Daoy (cell line): Measurements from ENCODE around the gene ATF5. TPM values are rescaled to one million over a fixed set of nuclear protein-coding genes. Genes with fewer than 3 reads are reported as not detected.

Experiments
- DNase-seq: peaks from one replicate; pipeline ENCODE4 v3.0.0-alpha.2; 2015; ENCODE audit warnings: low read depth
- total RNA-seq: library from RNA; depleted of rRNA; stranded (reverse); fragments of >200 nt; shearing (Covaris generic); gene quantifications from 2 replicates; pipeline ENCODE4 v1.2.3, GENCODE V29; 2014; rRNA removed

ATF5 gene, protein sequence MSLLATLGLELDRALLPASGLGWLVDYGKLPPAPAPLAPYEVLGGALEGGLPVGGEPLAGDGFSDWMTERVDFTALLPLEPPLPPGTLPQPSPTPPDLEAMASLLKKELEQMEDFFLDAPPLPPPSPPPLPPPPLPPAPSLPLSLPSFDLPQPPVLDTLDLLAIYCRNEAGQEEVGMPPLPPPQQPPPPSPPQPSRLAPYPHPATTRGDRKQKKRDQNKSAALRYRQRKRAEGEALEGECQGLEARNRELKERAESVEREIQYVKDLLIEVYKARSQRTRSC
- total RNA-seq, result 8.9 and 17.4 TPM in 2 replicates

DNA sequence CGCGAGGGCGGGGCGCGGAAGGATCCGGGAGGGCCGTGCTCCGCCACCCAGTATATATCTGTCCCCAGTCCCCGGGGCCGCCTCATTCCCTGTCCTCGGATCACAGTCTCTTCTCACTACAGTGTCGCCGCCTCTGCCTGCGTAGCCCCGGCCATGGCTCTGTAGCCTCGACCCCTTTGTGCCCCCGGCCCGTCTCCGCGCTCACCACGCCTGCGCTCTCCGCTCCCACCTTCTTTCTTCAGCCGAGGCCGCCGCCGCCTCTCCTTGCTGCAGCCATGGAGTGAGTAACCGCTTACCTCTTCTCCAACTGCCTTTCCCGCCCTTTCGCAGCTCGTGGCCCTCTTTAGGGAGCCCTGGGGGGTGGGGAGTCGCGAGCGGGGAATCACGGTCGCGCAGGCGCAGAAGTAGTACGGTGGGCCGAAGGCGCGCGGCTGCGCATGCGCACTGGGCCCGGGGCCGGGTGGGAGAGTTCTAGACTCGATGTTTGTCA lies at the start of gene ATF5, which contains the start of gene NUP62:
Gene ATF5, plus strand, starts transcription at position 85 of the 490 bp plus-strand sequence. CDS start 1,646 bp downstream, outside the sequence.
Gene NUP62, minus strand, starts transcription at position 384 of the 490 bp plus-strand sequence. CDS start 19,697 bp downstream, outside the sequence.
- peak; percentile 95 for DNase-seq

DNA sequence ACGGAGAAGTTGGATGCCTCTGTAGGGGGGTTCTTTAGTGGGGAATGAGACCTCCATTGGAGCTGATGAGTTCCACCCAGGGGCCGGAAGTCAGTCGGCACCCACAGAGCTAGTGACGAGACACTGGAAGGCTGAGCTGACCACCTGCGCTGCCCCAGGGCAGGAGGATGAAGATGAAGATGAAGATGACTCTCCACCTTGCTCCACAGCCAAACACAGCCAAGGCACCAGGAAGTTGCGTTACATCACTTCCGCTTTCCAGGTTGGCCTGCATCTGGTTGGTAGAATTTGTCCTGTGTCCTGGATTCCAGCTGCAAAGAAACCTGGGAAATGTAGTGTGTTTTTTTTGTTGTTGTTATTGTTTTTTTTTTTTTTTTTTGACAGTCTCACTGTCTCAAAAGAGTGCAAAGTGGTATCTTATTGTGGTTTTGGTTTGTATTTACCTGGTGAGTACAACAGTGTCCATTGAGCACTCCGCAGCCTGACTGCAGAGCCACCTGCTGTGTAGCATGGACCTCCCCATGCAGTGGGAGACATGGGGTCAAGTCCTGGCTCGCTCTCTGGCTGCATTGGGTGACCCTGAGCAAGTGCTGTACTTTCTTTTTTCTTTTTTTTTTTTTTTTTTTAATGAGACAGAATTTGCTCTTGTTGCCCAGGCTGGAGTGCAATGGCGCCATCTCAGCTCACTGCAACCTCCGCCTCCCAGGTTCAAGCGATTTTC lies 49.6 kb upstream of the ATF5 start:
- no peak for DNase-seq

DNA sequence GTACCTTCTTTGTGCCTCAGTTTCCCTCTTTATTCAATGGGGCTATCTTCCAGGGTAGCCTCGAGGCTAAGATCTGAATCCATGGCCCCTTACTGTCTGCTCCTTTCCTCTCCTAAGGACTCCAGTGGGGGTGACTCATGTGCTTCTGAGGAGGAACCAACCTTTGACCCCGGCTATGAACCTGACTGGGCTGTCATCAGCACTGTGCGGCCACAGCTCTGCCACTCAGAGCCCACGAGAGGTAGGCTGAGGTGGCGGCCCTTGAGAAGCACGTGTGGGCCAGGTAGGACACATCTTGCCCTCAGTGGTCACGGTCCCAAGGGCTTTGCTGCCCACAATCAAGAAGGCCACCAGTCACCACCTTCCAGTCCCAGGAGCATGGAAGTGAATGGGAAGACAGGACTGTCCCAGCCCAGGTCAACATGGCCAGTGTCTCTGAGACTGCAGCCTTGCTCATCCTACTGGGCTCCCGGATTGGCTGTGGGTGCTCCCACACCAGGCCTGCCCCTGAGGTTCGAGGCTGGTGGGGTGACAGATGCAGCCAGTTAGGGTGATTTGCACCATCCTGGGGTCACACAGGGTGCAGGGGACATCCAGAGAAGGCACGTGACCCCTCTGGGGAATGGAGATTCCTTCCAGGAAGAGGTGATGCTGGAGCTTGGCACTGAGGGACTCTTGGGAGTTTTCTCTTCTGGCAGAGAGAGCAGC lies 48.7 kb upstream of the ATF5 start:
- DNase-seq, result no peak

DNA sequence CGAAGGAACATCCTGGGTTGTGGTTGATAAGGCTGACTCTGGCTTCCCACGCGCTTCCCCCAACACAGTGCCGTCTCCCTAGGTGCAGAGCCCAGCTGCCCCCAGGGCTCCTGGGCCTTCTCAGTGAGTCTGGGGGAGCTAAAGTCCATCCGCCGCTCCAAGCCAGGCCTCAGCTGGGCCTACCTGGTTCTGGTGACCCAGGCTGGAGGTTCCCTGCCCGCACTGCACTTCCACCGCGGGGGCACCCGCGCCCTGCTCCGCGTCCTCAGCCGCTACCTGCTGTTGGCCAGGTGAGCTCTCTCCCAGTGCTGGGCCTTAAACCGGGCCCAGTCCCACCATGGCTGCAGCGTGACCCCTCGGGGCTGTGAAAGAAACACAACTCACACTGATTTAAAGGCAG lies 47.8 kb upstream of the ATF5 start:
- no peak for DNase-seq

DNA sequence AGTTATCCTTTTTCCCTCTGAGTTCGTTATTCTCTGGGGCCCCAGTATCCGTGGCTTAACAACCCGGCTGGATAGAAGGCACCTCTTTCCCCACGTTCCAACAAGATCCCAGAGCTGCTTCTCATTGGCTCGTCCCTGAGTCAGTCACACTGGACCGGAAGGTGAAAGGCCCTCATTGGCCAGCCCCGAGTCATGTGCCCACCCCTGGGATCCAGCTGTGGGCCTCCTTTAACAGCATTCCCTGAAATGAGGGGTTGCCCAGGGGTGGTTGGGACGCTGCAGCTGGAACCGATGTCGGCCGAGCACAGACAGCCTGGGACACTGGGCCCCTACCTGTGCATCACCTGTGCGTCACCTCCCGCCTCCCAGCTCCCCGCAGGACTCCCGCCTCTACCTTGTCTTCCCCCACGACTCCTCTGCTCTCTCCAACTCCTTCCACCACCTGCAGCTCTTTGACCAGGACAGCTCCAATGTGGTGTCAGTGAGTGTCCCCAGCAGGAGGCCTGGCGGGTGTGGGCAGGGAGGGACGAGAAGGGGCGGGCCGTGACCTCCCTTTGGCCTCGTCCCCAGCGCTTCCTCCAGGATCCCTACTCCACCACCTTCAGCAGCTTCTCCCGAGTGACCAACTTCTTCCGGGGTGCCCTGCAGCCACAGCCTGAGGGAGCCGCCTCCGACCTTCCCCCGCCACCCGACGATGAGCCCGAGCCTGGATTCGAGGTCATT lies 47.2 kb upstream of the ATF5 start:
- no peak for DNase-seq

DNA sequence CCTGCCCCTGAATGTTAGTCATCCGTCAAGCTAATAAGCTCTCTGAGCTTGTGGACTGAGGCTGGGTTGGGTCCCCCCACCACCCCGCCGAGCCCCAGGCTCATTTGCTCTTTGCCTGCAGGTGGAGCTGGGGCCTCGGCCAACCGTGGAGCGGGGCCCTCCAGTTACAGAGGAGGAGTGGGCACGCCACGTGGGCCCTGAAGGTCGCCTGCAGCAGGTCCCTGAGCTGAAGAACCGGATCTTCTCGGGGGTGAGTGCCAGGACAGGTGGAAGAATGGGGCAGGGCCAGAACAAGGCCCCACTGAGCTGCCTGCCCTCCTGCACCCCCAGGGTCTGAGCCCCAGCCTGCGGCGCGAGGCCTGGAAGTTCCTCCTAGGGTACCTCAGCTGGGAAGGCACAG lies 46.4 kb upstream of the ATF5 start:
- no peak for DNase-seq

DNA sequence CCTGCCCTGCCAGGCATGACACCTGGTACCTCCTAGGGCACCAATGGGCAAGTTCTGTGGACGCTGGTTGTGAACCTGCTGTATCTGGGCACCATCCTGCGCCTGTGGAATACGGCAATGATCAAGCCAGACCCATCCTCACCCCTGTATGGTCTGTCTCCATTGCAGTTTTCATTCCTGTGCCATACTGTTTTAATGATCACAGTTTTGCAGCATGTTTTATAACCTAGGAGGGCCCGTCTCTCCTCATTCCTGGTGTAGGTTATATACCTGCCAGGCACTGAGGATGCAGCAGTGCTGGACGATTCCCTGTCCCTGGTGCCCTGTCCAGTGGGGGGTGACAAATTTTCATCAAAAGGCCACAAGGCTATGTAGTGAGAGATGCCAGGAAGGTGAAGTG lies 45.9 kb upstream of the ATF5 start:
- DNase-seq, result no peak

DNA sequence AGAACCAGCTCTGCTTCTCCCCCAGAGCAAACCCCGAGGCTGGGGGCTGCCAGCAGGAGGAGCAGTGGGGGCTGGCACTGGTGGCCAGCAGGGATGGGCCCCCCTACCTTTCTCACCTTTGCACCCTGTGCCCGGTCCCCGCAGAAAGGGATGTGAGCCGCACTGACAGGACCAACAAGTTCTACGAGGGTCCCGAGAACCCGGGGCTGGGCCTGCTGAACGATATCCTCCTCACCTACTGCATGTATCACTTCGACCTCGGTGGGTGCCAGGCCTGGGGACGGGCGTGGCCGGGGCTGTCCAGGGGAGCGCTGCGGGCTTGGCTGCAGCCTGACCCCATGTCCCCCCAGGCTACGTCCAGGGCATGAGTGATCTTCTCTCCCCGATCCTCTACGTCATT lies 44.9 kb upstream of the ATF5 start:
- no peak for DNase-seq

DNA sequence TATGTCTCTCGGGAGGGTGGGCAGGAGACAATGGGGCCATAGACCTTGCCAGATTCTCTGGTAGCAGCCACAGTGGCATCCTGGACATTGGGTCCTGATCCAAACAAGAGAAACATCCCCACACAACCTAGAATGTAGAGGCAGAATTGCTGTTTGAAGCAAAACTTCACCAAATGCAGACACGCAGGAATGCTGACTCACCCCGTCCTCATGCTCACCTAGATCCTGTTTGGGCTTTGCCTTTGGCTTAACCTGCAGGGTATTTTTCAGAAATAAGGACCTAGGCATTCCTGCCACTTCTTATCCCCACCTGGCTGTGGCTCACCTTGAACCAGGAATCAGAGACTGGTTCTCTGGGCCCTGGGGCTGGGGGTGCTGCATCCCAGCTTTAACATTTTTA lies 44.2 kb upstream of the ATF5 start:
- no peak for DNase-seq

DNA sequence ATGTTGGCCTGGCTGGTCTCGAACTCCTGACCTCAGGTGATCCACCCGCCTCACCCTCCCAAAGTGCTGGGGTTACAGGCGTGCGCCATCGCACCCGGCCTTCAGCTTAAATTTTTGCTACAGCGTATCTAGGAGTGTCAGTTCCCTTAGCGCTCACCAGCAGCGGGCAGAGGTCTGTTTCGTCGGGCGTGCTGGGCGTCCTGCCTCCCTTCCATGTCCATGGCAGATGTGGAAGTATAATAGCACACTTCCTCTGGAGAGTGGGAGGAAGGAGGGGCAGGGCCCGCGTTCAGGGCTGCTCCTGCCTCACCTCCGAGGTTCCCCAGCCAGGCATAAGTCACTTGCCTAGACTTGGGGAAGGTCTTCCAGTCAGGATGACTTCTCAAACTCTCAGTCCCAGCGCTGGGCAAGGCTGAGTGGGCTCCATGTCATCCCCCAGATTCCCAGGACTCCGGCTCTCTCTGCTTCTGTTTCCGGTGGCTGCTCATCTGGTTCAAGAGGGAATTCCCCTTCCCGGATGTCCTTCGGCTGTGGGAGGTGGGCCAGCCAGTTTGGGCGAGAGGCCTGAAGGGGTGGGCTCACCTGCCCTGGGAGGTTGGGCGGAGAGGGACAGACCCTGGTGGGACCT lies 41.9 kb upstream of the ATF5 start:
- peak; percentile 62 for DNase-seq

DNA sequence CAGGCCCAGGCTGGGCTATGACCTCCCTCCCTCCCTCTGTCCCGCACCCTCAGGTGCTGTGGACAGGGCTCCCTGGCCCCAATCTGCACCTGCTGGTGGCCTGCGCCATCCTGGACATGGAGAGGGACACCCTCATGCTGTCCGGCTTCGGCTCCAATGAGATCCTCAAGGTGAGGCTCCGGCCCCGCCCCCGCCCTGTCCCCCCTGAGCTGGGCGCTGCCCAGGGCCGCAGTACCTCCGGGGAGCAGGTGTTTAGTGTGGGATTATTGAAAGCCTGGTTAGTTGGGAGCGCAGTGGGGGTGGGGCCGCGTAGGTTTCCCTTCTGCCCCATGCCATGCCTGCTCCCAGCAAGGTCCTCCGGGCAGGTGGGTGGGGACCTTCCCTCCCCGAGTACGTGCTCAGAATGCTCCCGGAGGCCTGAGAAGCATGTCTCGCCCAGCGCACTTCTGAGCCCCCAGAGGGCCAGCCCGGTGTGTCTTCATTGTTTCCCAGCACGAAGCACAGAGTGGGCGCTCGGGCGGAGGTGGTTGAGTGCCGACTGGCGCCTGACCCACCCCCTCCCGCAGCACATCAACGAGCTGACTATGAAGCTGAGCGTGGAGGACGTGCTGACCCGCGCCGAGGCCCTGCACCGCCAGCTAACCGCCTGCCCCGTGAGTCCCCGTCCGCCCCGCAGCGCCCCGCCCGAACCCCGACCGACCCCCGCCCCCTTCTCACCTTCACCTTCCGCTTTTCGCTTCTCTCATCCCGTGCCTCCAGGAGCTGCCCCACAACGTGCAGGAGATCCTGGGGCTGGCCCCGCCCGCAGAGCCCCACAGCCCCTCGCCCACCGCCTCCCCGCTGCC lies 41.1 kb upstream of the ATF5 start:
- no peak for DNase-seq

DNA sequence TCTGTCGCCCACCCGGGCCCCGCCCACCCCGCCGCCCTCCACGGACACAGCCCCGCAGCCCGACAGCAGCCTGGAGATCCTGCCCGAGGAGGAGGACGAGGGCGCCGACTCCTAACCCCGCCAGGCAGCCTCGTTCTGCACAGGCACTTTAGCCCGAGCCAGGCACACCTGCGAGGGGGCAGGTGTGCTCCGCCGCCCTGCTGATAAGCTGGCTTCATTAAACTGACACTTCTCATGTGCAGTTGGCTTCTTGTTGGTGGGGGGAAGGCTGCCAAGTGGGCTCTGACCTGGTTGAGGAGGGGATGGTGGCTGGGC lies 40.5 kb upstream of the ATF5 start:
- DNase-seq, result no peak

DNA sequence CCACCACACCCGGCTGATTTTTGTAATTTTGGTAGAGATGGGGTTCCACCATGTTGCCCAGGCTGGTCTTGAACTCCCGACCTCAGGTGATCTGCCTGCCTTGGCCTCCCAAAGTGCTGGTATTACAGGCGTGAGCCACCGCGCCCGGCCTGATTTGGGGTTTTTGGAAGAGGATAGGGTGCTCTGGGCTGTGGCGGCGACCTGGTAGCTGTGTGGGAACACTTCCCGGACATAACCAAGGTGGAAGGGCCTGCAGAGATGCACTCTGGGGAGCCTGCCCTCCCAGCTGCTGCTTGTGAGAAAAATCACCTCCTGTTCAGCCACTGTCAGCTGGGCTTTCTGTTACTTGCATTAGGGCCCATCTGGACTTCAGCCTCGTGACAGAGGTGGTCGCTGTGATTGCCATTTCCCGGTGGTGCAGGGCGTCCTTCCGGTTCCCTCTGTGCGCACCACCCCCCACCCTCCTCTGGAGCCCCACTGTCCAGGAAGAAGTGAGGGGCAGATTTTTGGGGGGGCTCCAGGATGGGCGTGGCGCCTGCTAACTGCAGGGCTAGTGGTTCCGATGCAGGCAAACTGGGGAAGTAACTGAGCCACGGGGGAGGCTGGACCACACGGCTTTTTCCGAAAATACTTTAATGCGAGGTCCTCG lies 39.8 kb upstream of the ATF5 start:
- DNase-seq, result no peak

DNA sequence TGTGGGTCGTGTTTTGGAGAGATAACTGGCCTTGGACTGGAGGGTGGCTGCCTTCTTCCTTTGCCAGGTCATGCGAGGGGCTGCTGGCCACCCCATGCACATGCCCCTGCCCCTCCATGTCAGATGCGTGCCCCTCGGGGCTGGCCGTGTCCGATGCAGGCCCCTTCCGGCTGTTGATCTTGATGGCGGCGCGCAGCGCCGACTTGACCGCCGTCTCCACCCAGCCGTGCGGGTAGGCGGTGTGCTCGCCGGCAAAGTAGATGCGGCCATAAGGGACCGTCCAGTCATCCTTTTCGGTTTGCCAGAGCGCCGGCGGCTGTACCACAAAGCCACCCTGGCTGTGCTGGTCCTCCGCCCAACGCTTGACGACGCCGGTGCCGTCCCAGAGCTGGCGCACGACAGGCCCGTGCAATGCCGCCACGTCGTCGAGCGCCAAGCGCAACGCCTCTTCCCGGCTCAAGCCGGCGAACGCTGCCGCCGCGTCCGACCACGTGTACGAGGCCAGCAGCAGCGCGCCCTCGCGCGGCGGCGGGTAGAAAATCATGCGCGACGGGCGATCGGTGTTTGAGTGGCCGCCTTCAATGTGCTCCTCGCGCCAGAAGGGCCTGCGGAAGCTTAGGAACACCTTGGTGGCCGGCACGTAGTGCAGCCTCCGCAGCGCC lies 39.2 kb upstream of the ATF5 start:
- no peak for DNase-seq

DNA sequence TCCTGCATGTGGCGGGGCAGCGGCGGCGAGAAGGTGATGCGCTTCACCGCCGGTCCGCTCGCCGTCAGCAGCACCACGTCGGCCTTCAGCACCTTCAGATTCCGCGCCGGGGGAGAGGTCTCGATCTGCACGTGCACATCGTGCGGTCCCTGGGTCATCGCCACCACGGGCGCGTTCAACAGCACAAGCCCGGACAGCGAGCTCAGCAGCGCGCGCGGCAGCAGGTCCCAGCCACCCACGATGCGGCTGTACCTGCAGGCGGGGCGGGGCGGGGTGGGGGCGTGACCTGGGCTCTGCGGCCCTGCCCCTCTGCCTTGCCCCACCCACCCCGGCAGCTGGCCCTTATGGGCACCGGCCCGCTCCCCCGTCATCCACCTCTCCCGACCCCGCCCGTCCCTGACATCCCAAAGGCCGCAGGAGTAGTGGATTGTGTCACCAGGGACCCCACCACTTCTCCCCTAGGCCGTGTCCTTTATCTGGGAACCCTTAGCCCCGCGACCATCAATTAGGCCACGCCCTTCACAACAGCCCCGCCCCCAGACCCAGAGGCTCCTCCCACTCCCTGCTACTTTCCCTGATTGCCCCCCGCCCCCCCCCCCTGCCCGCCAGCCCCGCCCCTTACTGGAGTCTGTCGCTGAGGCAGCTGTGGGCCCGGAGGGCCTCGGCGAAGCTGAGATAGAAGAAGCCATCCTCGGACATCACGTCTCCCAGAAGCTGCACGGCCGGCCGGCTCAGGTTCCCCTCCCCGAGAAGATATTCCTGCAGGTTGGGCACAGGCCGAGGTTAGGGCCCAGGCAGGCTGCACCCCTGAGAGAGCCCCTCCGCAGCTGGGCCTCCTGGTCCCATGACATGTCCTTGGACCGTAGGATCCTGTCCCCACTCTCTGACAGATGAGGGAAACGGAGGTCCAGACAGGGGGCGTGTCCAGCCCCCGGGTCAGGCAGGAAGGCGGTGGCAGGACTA lies 38.4 kb upstream of the ATF5 start:
- no peak for DNase-seq

DNA sequence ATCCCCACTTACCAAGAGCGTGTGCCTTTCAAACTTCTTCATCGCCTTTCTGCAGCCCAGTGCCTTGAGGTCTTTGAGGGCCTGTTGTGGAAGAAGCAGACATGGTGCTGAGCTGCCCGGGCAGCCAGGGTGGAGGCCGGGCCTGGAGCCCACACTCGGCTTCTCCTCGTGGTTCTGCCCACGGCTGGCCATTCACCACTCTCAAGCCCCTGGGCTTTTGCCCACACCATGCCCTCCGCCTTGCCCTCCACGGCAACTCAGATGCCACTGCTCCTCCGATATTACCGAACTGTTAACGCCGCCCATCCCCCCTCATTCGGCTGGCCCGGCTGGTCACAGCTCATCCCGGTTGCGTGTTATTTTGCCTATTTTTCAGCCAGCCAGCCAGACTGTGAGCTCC lies 37.6 kb upstream of the ATF5 start:
- no peak for DNase-seq

DNA sequence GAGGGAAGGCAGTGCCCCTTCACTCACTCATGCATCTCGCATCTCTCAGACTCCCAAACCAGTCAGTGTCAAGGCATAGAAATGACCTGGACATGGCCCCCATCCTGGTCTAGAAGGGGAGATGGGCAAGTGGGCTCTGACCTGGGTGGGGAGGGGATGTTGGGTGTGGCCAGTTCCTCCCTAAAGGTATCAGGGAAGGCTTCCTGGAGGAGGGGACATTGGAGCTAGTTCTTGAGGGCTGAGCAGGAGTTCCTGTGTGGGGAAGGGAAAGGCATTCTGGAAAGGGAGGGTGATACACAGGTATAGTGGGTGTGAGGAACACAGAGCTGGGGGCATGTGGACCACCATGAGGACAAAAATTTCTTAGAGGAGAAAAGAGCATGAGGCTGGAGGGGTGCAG lies 36.3 kb upstream of the ATF5 start:
- DNase-seq, result no peak

DNA sequence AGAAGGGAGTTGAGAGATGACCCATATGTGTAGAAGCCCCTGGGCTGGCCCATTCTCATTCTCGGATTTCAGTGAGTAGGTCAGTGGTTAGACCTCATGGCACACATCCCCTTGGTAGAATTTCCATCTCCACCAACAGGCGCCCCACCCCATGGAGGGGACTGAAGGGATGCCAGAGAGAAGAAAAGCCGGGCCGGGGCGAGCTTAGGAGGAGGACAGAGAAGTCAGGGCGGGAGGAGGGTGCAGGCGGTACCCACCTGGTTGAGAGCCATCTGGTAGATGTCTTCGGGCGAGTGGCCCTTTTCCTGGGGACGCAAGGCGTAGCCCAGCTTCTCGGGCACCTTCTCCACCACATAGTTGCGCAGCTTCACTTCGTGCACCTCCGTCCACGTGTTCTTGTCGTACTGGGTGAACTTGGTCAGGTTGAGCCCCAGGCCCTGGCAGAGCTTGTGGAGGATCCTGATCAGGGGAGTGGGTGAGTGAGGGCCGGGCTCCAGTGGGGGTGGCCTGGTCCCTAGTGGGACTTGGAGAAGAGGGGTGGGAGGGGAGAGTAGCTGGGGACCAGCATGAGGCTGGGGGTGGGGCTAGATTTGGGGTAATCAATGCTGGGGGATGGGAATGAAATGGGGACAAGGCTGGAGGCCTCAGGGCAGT lies 34.9 kb upstream of the ATF5 start:
- no peak for DNase-seq
